Uterus (tissue), 4 donors: Measurements from ENCODE around the gene SND1. TPM values are rescaled to one million over a fixed set of nuclear protein-coding genes. Genes with fewer than 3 reads are reported as not detected.

Experiments
- DNase-seq, 2 donors: peaks; one replicate each; pipeline ENCODE4 v3.0.0-alpha.2; 2019 to 2020
- H3K27ac ChIP-seq, 2 donors: fragments of 200-600 bp; sonication (generic); 1 replicate in 1 of 2; 2 replicates in 1 of 2; pipeline ENCODE4 v1.5.1; 2016 to 2018
- H3K27me3 ChIP-seq, 2 donors: fragments of 200-600 bp; sonication (generic); one replicate each; pipeline ENCODE4 v1.5.1; 2018 to 2019; ENCODE audit warnings: control low read depth in 1 of 2
- H3K36me3 ChIP-seq, 2 donors: fragments of 200-600 bp; sonication (generic); one replicate each; pipeline ENCODE4 v1.5.1; 2019; ENCODE audit warnings: control low read depth in 1 of 2
- H3K4me1 ChIP-seq, 2 donors: fragments of 200-600 bp; sonication (generic); one replicate each; pipeline ENCODE4 v1.5.1; 2018 to 2019; ENCODE audit warnings: control low read depth in 1 of 2
- H3K4me3 ChIP-seq, 2 donors: fragments of 200-600 bp; sonication (generic); 1 replicate in 1 of 2; 2 replicates in 1 of 2; pipeline ENCODE4 v1.5.1; 2018 to 2019; ENCODE audit warnings: mild to moderate bottlenecking in 1 of 2
- H3K9me3 ChIP-seq, 2 donors: fragments of 200-600 bp; sonication (generic); one replicate each; pipeline ENCODE4 v1.5.1; 2019; ENCODE audit warnings: control low read depth in 1 of 2
- POLR2A ChIP-seq, 2 donors: fragments of 450-650 bp; IDR thresholded peaks; one replicate each; pipeline ENCODE4 v1.6.1; 2016; ENCODE audit warnings: antibody characterized with exemption in 2 of 2, mild to moderate bottlenecking in 1 of 2, moderate library complexity in 1 of 2
- intact Hi-C: fragments of 100-400 bp; cut with DNase I; formaldehyde crosslinking; loops from one replicate; pipeline ENCODE4 v1.15.1; 2023; ENCODE audit warnings: low total_unique reads
- total RNA-seq, 4 donors: library from RNA; depleted of rRNA in 3 of 4; stranded (reverse); fragments of >200 nt in 3 of 4; gene quantifications; one replicate each; pipeline versions ENCODE4 v1.1.0 to v1.2.4, GENCODE V29; 2014 to 2023
- TF ChIP-seq, protein P1 (sequence below), 4 experiments: fragments of 200-600 bp in 2 of 4; fragments of 450-650 bp in 2 of 4; sonication (generic) in 2 of 4; IDR thresholded peaks; one replicate each; pipeline ENCODE4 v1.5.1; 2016 to 2019; ENCODE audit warnings: antibody characterized with exemption in 4 of 4, mild to moderate bottlenecking in 2 of 4, moderate library complexity in 1 of 4
- donor health status: DM: yes; HTN: yes; CAD: no.

SND1 gene
- total RNA-seq, 4 donors from 2014 or later: 54.8 to 192 (median 117) TPM

DNA sequence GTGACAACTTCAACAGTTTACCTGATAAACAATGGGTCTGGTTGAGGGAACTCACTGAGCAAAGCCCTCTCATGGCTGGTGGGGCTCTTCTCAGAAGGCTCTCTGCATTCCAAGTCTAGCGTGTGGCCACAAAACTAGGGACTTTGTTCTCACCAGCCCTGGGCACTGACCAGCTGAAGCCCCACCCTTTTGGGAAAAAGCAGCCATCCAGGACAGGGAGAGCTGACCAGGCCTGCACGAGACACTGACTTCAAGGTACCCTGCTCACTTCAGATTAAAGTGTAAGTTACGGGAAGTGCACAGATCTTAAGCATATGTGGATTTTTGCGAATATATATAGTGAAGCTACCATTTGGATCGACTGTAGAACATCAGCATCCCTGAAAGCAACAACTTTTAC lies 446.6 kb downstream of the SND1 start:
- intact Hi-C loops: no loop called here
- no peak for DNase-seq
- Histone ChIP-seq H3K9me3 (no peaks in the 10 kb centered on the region), H3K36me3 (no peaks in the 10 kb centered on the region), H3K4me1 (peaks cover 0 to 3% of the 10 kb centered on the region in 2 donors), H3K27me3 (no peaks in the 10 kb centered on the region), H3K27ac (no peak overlapping the region), H3K4me3 (no peak overlapping the region)
- TF ChIP-seq POLR2A (IDR thresholded peaks at IDR 0.05): no peak
- TF ChIP-seq, protein P1, sequence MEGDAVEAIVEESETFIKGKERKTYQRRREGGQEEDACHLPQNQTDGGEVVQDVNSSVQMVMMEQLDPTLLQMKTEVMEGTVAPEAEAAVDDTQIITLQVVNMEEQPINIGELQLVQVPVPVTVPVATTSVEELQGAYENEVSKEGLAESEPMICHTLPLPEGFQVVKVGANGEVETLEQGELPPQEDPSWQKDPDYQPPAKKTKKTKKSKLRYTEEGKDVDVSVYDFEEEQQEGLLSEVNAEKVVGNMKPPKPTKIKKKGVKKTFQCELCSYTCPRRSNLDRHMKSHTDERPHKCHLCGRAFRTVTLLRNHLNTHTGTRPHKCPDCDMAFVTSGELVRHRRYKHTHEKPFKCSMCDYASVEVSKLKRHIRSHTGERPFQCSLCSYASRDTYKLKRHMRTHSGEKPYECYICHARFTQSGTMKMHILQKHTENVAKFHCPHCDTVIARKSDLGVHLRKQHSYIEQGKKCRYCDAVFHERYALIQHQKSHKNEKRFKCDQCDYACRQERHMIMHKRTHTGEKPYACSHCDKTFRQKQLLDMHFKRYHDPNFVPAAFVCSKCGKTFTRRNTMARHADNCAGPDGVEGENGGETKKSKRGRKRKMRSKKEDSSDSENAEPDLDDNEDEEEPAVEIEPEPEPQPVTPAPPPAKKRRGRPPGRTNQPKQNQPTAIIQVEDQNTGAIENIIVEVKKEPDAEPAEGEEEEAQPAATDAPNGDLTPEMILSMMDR (IDR thresholded peaks at IDR 0.05): no peak

DNA sequence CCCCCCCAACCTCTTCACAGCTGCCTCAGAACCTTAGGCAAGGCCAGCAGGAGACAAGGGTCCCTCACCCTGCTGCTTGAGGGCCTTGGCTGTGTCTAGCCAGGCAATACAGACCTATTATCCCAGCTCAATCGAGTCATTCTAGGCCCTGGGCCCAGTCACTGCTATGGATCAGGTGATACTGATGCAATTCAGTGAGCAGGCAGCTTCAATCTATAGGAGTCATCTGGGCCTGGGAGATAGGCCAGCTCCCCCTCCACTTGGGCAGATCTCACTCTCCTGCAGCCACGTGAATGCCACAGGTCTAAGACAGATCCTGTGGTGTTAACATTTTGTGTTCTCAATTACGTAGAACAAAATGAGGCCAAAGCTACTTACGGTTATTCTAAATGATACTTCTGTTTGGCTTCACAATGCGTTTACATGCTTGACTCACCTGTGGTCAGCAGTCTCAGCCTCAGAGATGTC lies 447.2 kb downstream of the SND1 start:
- DNase-seq: no peak
- H3K4me3 ChIP-seq: no peak overlapping the region
- intact Hi-C loops: no loop called here
- H3K27ac ChIP-seq: no peak overlapping the region
- peaks cover 0 to 7% of the 10 kb centered on the region in 2 donors for H3K4me1 ChIP-seq
- no peaks in the 10 kb centered on the region for H3K36me3 ChIP-seq
- no peaks in the 10 kb centered on the region for H3K9me3 ChIP-seq
- no peak for TF ChIP-seq POLR2A (IDR thresholded peaks at IDR 0.05)
- TF ChIP-seq, protein P1 (IDR thresholded peaks at IDR 0.05): no peak
- H3K27me3 ChIP-seq: no peaks in the 10 kb centered on the region

DNA sequence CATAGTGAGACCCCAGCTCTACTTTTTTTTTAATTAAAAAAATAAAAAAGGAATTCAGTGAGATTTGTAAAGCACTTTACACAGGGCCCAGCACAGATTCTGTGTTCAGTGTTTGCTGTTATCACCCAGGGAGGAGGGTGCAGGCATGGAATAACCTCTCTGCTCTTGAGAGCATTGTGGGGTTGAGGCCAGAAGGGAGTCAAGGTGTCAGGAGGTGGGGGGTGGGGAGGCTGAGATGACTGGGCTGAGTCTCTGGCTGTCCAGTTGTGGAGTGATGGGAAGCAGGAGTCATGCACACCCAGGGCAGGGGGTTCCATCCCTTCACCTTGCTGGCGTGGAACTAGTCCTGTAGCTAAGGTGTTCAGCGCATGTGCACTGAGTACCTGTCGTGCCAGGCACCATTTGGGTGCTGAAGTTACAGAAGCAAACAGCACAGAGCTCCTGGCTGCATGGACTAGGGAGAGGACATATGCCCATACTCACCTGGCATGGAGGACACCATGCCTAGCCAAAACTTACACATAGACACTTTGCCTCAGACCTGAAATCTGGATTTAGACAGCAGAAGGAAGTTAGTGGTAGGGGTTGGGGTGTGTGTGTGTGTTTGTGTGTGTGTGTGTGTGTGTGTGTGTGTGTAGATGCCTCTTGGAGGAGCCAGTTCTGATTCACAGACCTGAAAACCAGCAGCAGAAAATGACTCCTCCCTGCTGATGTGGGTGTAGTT lies 448.4 kb downstream of the SND1 start:
- no peak for DNase-seq
- no peaks in the 10 kb centered on the region for H3K36me3 ChIP-seq
- no peak for TF ChIP-seq POLR2A (IDR thresholded peaks at IDR 0.05)
- TF ChIP-seq, protein P1 (IDR thresholded peaks at IDR 0.05): no peak
- H3K4me1 ChIP-seq: peaks cover 0 to 10% of the 10 kb centered on the region in 2 donors
- H3K27ac ChIP-seq: no peak overlapping the region
- intact Hi-C loops: no loop called here
- no peaks in the 10 kb centered on the region for H3K27me3 ChIP-seq
- no peaks in the 10 kb centered on the region for H3K9me3 ChIP-seq
- H3K4me3 ChIP-seq: no peak overlapping the region

DNA sequence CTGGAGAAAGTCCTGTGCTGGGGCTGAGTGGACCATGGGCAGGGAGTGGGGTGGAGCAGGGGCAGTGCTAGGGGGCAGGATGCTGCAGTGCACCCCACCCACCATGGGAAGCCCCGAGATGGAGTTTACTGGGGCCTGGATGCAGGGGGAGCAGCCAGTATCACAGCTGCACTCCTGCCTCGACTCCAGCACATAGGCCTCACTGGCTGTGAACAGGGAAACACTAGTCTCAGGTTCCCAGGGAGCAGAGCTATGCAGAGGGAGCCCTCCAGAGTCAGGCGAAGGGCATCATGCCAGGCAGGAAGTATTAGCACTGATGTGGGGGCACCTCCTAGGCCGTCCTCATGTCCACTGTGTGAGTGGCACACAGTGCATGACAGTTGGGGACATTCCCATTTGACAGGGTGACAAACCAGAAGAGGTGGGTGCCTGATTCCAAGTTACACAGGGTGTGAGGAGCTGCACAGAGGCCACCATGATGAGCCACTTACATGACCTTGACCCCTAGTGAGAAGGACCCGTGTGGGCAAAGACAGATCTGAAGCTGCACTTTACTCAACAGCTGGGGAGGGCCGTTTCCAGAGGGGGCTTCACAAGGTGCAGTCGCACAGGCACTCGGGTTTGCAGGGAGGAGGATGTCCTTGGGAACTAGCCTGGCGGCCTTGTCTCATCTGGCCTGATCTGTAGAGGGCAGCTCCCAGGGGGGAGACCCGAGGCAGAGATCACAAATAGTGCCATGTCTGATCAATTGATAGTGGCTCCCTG lies 449.1 kb downstream of the SND1 start:
- no peaks in the 10 kb centered on the region for H3K36me3 ChIP-seq
- no peak overlapping the region for H3K27ac ChIP-seq
- intact Hi-C loops: no loop called here
- no peak overlapping the region for H3K4me3 ChIP-seq
- peaks cover 0 to 10% of the 10 kb centered on the region in 2 donors for H3K4me1 ChIP-seq
- H3K9me3 ChIP-seq: no peaks in the 10 kb centered on the region
- TF ChIP-seq POLR2A (IDR thresholded peaks at IDR 0.05): no peak
- TF ChIP-seq, protein P1 (IDR thresholded peaks at IDR 0.05): no peak
- DNase-seq: no peak
- no peaks in the 10 kb centered on the region for H3K27me3 ChIP-seq
